Measurements from ENCODE around the gene DPEP2NB.
"Not testable (repeated sequence)": the region's sequence is repeated elsewhere in the genome, so short reads cannot be mapped to it uniquely, and the experiment has no call there.

The DPEP2NB gene

DNA sequence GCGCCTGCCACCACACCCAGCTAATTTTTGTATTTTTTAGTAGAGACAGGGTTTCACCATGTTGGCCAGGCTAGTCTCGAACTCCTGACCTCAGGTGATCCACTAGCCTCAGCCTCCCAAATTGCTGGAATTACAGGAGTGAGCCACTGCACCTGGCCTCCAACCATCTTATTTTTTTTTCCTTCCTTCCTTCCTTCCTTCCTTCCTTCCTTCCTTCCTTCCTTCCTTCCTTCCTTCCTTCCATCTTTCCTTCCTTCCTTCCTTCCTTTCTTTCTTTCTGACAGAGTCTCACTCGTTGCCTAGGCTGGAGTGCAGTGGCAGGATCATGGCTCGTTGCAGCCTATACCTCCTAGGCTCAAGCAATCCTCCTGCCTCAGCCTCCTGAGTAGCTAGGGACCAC lies 5.8 kb downstream of the DPEP2NB start:
- DNase-seq: not testable (repeated sequence)

DNA sequence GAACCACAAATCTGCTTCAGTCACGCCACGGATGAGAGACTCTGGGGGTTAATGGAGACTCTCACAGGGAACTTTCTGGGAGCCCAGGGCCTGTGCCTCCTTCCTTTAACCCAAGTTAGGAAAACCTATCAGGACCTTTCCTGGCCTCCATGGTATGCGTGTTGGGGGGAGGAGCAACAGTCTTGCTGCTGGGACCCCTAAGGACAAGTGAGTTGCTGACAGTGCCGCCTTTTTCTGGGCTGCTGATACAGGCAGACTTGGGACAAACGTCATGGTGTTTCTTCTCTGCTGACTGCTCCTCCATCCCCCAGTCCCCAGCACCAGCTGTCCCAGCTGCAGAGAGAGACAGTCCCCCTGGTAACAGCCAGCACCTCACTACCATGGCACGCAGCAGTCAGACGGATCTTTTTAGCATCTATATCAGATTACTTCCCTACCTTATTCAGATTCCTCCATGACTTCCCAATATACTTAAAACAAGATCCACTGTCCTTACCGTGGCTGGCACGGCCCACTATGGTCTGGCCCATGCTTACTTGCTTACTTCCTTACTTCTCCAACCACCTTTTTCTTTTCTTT lies 6.5 kb downstream of the DPEP2NB start:
- no peak for DNase-seq

- DNase-seq: peak; percentile 52
Observed at GRCh38 chr16:68005786-68006286, 9.9 kb downstream of the DPEP2NB start.

DNA sequence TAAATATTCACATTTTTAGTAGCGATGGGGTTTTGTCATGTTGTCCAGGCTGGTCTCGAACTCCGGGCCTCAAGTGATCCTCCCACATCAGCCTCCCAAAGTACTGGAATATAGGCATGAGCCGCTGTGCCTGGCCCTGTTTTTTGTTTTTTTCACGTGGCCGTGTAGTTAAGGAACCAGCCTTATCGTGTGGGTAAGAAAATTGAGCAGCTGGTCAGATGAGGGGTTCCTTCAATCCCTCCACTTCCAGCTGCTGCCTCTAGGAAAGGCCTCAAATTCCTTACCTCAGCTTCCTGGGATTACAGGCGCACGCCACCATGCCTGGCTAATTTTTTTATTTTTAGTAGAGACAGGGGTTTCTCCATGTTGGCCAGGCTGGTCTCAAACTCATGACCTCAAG lies 10.5 kb downstream of the DPEP2NB start:
- no peak for DNase-seq

DNA sequence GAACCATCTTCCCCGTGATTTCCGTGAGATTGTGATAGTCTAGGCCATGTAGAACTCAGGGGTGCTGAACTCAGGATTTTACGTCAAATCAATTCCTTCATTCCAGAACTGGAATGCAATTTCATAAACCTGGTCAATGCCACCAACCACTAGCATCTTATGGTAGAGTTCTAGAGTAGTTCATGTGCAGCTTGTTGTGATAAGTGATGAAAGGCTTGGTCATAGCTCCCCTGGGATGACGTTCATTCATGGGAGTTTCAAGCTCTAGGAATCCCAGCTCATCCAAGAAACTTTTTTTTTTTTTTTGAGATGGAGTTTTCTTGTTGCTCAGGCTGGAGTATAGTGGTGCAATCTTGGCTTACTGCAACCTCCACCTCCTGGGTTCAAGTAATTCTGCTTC lies 12.7 kb downstream of the DPEP2NB start:
- no peak for DNase-seq

DNA sequence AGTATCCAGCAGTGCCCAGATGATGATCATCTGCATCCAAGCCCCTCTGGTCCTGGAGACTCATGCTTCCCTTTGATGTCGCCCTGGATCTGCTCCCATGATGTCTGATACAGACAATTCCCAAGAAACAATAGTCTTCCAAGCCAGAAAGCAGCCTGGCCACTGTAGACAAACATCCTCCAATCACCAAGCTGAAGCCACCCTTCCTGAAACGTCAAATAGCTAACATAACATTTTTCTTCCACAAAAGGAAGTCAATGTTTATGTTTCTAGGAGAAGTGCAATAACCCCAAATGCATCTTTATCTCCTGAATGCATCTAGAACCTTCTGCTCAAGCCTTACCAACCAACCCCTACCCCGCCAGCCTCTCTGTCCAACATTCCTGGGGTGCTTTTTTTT lies 15.3 kb downstream of the DPEP2NB start:
- no peak for DNase-seq

- DNase-seq: no peak
Observed at GRCh38 chr16:67999985-68000384, 15.7 kb downstream of the DPEP2NB start.

GRCh38 chr16:67998779-67999688 lies 16.7 kb downstream of the DPEP2NB start, which contains the start of gene DPEP2:
TSS of gene DPEP2 (minus strand) at chr16:67999484. CDS start at chr16:67993212, 6,272 bp downstream.
- DNase-seq: not testable (repeated sequence)

- not testable (repeated sequence) for DNase-seq
Observed at GRCh38 chr16:67998231-67998778, 17.4 kb downstream of the DPEP2NB start.

DNA sequence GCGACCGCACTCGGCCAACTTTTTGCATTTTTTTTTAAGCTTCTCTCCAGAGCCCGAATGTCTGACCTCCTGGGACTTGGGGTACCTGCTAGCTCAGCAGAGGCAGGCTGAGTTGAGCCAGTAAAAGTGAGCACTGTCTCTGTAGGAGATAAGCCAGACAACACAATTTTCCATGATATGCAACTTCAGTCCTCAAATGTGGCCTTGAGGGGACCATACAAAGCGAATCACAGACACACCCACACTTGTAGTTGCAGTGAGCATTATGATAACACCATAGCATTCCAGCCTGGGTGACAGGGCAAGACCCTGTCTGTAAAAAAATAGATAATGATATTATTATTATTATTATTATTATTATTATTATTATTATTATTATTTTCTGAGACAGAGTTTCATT lies 19.0 kb downstream of the DPEP2NB start:
- no peak for DNase-seq

- DNase-seq: no peak
Observed at GRCh38 chr16:67995423-67995822, 20.3 kb downstream of the DPEP2NB start.

DNA sequence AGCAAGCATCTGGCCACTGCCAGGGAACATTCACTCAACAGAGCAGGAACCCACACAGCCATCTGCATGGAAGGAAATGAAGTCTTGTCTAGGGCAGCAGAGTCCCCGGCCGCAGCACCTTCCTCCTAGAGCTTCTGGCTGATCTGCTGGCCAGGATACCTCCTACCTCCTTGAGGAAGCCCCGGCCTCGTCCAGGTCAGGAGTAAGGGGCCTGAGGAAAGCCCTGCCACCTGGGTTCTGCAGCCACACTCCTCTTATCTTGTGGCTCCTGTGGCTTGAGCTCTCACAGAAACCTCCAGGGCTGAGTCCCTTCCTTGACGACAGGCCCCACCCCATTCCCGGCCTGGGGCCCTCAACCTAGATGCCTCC lies 21.7 kb downstream of the DPEP2NB start:
- not testable (repeated sequence) for DNase-seq

DNA sequence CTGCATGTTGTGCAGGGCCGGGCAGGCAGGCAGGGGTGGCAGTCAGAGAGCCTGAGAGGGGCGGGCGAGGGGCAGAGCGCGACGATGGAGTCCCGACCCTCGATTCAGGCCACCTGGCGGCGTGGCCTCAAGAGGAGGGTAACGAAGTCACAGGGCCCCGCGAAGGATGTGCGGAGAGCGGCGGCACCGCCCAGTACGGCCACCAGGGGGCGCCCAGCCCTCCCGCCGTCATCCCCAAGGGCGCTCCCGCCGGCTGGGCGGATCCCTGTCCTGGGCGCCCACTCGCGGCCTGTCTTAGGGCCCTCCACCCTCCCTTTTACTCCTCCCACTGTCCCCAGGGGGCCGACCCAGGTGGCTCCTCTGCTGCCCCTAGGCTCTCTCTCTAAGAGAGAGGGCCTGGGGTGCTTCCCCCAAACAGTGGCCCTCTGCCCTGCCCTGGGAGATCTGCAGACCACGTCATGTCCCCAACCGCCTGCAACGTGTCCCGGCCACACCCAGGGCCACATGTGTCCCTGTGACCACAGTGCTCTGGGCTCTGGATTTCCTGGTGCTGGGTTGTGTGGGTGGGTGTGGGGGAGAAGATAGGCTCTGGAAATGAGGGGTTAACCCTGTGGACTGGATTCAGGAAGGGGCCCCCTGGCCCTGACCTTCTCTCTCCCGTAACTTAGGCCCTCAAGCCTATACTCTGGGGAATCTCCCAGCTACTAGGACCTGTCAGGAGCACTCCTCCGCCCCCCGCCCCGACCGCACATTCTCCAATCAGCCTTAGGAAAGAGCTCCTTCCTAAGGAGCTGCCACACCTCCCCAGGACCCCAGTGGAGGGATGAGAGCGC lies 22.3 kb downstream of the DPEP2NB start:
- DNase-seq: peak; percentile 82

DNA sequence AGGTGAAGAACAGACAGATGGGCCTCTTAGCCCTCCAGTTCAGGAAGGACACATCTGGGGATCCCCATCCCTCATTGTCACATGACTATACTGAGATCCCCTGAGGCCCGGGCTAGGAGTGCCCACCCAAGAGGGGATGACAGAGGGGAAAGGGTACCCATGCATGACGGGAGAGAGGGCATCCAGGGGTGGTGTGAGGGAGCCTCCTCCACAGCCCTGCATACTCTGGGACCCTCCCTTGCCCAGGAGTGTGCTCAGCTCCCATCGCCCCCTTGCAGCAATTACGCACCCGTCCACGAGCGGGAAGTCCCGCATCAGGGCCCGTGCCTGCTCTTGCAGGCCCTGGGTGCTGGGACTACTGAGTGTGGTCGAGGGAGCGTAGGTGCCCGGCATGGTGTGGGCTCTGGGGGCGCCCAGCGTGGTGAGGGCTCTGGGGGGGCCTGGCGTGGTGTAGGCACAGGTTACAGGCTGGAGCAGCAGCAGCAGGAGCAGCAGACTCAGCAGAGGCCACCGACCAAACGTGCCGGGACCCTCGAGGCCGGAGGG lies 23.0 kb downstream of the DPEP2NB start:
- no peak for DNase-seq

DNA sequence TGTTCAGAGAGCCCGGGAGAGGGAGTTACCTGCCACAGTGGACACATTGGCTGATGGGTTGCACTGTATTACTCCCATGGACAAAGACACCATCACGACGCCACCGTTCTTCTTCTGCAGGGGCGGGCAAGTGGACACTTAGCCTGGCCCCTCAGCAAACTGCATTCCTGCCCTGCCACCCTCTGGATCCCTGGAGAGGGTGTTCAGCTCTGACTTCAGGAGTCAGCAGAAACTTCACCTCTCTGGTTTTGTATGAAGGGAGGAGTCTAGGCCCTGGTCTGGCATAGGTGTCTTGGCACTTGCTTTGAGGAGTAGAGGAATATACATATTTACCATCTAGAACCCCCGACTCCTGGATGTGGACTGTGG lies 25.7 kb downstream of the DPEP2NB start:
- DNase-seq: no peak

- no peak for DNase-seq
Observed at GRCh38 chr16:67989322-67990017, 26.2 kb downstream of the DPEP2NB start.

GRCh38 chr16:67988675-67989074 lies 27.0 kb downstream of the DPEP2NB start:
- no peak for DNase-seq

DNA sequence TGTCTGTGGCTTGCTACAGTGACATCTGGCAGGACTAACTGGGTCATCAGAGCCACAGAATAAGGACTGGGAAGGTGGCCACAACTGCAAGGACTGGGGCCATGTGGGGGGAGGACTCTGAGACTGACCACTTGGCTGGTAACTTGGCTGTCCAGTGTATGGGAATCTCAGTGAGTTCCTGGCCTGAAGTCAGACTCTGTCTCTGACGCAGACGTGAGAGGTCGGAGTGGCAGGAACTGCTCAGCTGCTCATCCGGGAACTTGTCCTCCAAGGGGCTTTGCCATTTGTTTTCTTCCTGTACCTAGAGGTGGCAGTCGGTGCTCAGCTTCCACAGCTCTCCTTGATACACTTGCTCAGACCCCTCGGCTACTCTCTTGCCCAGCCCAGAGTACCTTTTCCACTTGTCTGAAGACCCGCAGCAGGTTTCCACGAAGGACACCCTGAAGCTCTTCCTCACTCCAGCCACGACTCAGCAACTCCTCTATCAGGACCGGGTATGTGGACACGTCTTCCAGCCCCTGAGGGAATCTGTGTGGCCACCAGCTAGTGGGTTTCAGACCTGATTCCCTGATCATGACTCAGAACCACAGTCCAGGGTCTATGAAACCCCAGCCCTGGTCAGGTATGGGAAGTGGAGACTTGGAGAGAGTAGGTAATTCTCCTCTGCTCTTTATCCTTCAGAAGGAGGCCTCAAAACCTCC lies 28.1 kb downstream of the DPEP2NB start:
- peak; percentile 32 for DNase-seq

DNA sequence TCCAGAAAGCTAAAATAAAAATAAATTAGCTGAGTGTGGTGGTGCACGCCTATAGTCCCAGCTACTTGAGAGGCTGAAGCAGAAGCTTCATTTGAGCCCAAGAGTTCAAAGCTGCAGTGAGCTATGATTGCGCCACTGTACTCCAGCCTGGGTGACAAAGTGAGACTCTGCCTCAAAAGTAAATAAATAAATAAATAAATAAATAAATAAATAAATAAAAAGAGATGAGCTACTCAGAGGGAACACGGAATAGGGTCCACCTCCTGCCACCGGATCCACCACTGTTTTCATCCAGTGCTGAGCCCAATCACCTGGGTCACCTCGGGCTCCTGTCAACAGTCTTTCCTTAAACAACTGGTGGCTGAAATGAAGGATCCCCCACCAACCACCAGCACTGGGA lies 28.8 kb downstream of the DPEP2NB start:
- DNase-seq: no peak

- no peak for DNase-seq
Observed at GRCh38 chr16:67982011-67982696, 33.6 kb downstream of the DPEP2NB start.
